GM19043 (cell line): ENCODE measurements around the gene ARHGAP45.

Experiments used
- ATAC-seq: cut with Tn5 transposase; IDR thresholded peaks from one replicate; pipeline ENCODE4 v1.9.1; 2021; ENCODE audit warnings: low read depth; ENCODE audit not compliant: unreplicated experiment

ARHGAP45 gene

DNA sequence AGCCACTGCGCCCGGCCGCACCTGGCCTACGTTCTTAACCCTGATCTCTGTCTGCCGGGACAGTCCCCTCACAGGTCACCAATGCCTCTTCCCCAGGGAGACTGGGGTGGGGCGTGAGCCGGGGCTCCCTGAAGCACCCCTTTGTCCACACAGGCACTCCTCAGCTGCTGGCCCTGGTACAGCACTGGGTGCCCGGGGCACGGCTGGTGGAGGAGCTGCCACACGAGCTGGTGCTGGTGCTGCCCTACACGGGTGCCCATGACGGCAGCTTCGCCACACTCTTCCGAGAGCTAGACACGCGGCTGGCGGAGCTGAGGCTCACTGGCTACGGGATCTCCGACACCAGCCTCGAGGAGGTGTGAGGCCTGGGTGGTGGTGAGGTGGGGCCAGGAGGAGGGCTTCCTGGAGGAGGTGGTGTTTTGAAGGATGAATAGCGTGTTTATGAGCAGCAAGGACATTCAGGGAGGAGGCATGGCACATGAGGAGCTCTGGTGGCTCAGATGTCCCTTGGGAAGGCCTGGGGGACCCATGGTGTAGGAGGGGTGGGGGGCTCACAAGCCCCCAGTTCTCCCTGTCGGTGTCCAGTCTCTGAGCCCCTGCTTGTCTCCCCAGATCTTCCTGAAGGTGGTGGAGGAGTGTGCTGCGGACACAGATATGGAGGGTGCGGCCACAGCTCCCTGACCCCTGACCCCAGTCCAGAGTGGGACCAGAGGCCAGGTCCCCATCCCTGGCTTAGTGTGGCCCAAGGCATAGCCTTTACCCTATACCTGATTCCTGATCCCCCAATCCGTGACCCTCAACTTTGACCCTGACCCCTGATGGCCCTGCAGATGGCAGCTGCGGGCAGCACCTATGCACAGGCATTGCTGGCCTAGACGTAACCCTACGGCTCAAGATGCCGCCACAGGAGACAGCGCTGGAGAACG, 13.5 kb upstream of the ARHGAP45 start:
- no peak for ATAC-seq

- ATAC-seq: no peak
These were observed 12.6 kb upstream of the ARHGAP45 start for GRCh38 chr19:1054102-1055027.

DNA sequence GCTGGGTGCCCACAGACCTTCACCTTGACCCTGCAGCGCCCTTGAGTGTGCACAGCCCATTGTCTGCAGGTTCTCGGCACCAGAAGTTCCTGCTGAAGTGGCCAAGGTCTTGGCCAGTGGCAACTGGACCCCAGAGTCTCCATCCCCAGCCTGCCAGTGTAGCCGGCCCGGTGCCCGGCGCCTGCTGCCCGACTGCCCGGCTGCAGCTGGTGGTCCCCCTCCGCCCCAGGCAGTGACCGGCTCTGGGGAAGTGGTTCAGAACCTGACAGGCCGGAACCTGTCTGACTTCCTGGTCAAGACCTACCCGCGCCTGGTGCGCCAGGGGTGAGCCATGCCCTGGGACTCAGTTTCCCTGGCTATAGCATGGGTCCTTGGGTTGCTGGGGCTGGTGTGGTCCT, 11.9 kb upstream of the ARHGAP45 start:
- no peak for ATAC-seq

GRCh38 chr19:1055886-1056620, 10.9 kb upstream of the ARHGAP45 start:
- ATAC-seq: no peak

DNA sequence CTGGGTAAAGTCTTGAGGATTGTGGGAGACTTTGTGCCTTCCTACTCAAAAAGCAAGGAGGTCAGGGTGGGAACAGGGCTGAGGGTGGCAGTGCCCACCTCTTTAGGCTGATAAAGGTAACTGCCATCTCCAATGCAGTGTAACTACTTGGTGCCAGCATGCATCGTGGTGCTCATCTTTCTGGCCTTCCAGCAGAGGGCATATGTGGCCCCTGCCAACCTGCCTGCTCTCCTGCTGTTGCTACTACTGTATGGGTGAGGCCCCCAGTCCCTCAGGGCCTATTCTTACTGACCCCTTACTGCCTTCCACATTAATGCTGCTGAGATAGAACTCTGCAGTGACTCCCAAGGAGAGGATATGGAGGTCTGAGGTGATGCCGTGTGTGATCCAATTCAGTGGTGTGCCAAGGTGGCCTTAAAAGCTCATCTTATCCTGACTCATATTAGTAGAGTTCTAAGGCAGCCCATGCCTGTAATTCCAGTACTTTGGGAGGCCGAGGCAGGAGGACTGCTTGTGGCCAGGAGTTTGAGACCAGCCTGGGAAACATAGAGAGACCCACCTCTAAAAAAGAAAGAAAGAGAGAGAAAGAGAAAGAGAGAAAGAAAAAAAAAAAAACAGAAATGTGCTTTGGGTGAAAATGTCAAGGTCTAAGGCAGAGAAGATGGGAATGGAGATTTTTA, 9.7 kb upstream of the ARHGAP45 start:
- no peak for ATAC-seq

- ATAC-seq: no peak
These were observed 8.9 kb upstream of the ARHGAP45 start for GRCh38 chr19:1058112-1058511.

DNA sequence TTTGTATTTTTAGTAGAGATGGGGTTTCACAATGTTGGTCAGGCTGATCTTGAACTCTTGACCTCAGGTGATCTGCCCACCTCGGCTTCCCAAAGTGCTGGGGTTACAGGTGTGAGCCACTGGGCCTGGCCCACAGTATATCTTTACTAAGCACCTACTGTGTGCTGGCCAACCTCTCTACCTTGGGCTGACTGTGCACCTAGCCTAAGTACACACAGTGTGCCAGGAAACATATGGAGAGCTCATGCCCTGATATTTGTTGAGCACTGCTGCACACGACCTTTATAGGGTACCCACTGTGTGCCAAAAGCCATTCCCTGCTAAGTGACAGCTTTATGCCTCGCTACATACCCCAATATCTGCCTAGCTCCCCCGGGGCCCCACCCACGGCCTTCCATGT, 6.3 kb upstream of the ARHGAP45 start:
- ATAC-seq: no peak

GRCh38 chr19:1061987-1062386, 5.0 kb upstream of the ARHGAP45 start:
- no peak for ATAC-seq

- no peak for ATAC-seq
These were observed 4.5 kb upstream of the ARHGAP45 start for GRCh38 chr19:1062387-1063029.

DNA sequence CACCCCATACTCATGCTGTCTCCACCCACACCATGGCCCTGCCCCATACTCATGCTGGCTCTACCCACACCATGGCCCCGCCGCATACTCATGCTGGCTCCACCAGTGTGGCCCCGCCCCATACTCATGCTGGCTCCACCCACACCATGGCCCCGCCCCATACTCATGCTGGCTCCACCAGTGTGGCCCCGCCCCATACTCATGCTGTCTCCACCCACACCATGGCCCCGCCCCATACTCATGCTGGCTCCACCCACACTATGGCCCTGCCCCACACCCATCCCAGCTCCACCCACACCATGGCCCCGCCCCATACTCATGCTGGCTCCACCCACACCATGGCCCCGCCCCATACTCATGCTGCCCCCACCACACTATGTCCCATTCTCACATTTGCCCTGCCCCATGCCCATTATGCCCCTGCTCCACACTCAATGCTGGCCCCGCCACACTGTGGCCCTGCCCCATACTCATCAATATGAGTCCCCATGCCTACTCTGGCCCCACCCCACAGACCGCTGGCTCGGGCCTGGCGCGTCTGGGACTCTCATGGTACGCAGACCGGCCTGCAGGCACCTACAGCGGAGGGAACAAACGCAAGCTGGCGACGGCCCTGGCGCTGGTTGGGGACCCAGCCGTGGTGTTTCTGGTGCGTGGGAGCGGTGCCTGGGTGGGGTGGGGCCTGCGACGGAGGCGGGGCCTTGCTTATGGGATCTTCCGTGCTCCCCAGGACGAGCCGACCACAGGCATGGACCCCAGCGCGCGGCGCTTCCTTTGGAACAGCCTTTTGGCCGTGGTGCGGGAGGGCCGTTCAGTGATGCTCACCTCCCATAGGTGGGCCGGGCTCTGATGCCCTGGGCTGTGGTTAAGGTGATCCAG, 3.7 kb upstream of the ARHGAP45 start:
- no peak for ATAC-seq

- ATAC-seq: no peak
These were observed 2.9 kb upstream of the ARHGAP45 start for GRCh38 chr19:1063909-1064660.

DNA sequence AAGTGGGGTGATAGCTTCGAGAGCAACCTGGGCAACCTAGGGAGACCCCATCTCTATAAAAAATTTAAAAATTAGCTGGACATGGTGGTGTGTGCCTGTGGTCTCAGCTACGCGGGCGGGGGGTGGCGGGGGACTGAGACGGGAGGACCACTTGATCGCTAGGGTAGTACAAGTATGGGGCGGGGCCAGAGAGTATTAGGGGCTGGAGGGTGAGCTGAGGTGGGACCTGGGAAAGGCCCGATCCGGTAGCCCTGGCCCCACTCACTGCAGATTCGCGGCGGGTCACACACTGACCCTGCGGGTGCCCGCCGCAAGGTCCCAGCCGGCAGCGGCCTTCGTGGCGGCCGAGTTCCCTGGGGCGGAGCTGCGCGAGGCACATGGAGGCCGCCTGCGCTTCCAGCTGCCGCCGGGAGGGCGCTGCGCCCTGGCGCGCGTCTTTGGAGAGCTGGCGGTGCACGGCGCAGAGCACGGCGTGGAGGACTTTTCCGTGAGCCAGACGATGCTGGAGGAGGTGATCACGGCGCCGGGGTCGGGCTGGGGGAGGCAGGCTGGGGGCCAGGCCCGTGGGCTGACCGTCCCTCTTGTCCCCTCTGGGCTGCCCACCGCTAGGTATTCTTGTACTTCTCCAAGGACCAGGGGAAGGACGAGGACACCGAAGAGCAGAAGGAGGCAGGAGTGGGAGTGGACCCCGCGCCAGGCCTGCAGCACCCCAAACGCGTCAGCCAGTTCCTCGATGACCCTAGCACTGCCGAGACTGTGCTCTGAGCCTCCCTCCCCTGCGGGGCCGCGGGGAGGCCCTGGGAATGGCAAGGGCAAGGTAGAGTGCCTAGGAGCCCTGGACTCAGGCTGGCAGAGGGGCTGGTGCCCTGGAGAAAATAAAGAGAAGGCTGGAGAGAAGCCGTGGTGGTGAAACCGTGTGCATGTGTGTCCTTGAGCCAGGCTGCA, 2.0 kb upstream of the ARHGAP45 start:
- no peak for ATAC-seq

- ATAC-seq: no peak
These were observed 1.3 kb upstream of the ARHGAP45 start for GRCh38 chr19:1065606-1066109.

DNA sequence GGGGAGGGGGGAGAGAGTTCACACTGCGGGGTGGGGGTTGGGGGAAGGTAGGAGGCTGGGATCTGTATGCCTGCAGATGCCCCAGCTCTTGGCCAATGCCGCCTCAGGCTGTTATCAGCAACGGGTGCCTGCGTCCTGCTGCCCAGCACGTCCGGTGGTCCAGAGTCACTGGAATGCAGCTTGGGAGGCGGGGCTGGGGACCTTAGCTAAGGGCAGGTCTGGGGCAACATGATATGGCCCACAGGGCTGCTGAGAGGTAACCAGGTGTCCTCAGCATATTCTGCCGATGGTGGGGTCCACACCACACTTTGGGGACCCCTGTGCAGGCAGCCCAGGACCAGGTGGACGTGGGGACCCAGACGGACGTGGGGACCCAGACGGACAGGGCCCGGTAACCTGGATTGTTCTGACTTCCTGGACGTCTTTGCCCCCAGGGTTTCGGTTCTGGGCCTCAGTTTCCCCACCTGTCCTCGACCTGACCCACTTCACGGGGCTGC, 668 bp upstream of the ARHGAP45 start:
- no peak for ATAC-seq

DNA sequence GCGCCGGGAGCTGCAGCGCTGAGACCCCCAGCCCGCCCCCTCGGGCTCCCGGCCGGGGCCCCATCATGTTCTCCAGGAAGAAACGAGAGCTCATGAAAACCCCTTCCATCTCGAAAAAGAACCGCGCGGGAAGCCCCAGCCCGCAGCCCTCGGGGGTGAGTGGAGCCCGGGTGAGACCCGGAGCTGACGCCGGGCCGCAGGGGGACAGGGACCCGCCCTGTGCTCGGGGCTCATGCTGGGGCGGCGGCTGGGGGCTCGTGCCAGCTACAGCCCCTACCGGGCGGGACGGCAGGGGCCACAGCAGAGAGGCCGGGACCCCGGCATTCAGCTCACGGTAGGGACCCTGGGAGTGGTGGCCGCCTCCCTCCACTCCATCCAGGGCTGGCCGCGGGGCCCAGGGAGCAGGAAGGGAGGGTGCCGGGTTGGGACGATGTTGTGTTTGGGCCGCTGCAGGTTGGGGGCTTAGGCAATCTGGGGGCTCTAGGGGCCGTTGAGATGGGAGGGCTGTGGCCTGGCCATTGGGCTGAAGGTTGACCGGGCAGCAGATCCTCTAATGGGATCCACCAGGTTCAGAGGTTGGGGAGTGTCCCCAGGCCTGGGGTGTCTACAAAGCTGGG, 482 bp downstream of the ARHGAP45 start:
- no peak for ATAC-seq
